ENCODE data around the gene HS2ST1.
A peak's percentile ranks its signal among the peaks of the same experiment; 100 is the strongest.
"Not testable (repeated sequence)": the region's sequence is repeated elsewhere in the genome, so short reads cannot be mapped to it uniquely, and the experiment has no call there.

Gene HS2ST1

GRCh38 chr1:87023326-87023725 lies 108.9 kb downstream of the HS2ST1 start:
- no peak for DNase-seq (ENCODE audit: low read depth)

GRCh38 chr1:87024936-87025540 lies 110.6 kb downstream of the HS2ST1 start:
- DNase-seq (ENCODE audit: low read depth), result peak; percentile 46

- DNase-seq (ENCODE audit: low read depth), result not testable (repeated sequence)
Measured at GRCh38 chr1:87027561-87027960, 113.1 kb downstream of the HS2ST1 start.

- DNase-seq (ENCODE audit: low read depth), result no peak
Measured at GRCh38 chr1:87028576-87028975, 114.1 kb downstream of the HS2ST1 start.

GRCh38 chr1:87030740-87031690 lies 116.6 kb downstream of the HS2ST1 start:
- no peak for DNase-seq (ENCODE audit: low read depth)

- no peak for DNase-seq (ENCODE audit: low read depth)
Measured at GRCh38 chr1:87034351-87034750, 119.9 kb downstream of the HS2ST1 start.

- DNase-seq (ENCODE audit: low read depth), result no peak
Measured at GRCh38 chr1:87039096-87039495, 124.7 kb downstream of the HS2ST1 start.

GRCh38 chr1:87042111-87042811 lies 127.8 kb downstream of the HS2ST1 start:
- no peak for DNase-seq (ENCODE audit: low read depth)

- no peak for DNase-seq (ENCODE audit: low read depth)
Measured at GRCh38 chr1:87044424-87044823, 130.0 kb downstream of the HS2ST1 start.

- DNase-seq (ENCODE audit: low read depth), result no peak
Measured at GRCh38 chr1:87044840-87045239, 130.4 kb downstream of the HS2ST1 start.

GRCh38 chr1:87045761-87046304 lies 131.4 kb downstream of the HS2ST1 start:
- no peak for DNase-seq (ENCODE audit: low read depth)

- DNase-seq (ENCODE audit: low read depth), result no peak
Measured at GRCh38 chr1:87046951-87047350, 132.5 kb downstream of the HS2ST1 start.

- no peak for DNase-seq (ENCODE audit: low read depth)
Measured at GRCh38 chr1:87048237-87048636, 133.8 kb downstream of the HS2ST1 start.

GRCh38 chr1:87051965-87052364 lies 137.5 kb downstream of the HS2ST1 start:
- DNase-seq (ENCODE audit: low read depth), result no peak

- no peak for DNase-seq (ENCODE audit: low read depth)
Measured at GRCh38 chr1:87052400-87052799, 138.0 kb downstream of the HS2ST1 start.

- DNase-seq (ENCODE audit: low read depth), result no peak
Measured at GRCh38 chr1:87052961-87053360, 138.5 kb downstream of the HS2ST1 start.

GRCh38 chr1:87053446-87053845 lies 139.0 kb downstream of the HS2ST1 start:
- no peak for DNase-seq (ENCODE audit: low read depth)

GRCh38 chr1:87056974-87057373 lies 142.5 kb downstream of the HS2ST1 start:
- no peak for DNase-seq (ENCODE audit: low read depth)

- DNase-seq (ENCODE audit: low read depth), result no peak
Measured at GRCh38 chr1:87058343-87058649, 143.9 kb downstream of the HS2ST1 start.

- peak; percentile 13 for DNase-seq (ENCODE audit: low read depth)
Measured at GRCh38 chr1:87061742-87062156, 147.3 kb downstream of the HS2ST1 start.

- DNase-seq (ENCODE audit: low read depth), result no peak
Measured at GRCh38 chr1:87062687-87063086, 148.3 kb downstream of the HS2ST1 start.

- DNase-seq (ENCODE audit: low read depth), result no peak
Measured at GRCh38 chr1:87064309-87064708, 149.9 kb downstream of the HS2ST1 start.

- DNase-seq (ENCODE audit: low read depth), result no peak
Measured at GRCh38 chr1:87064986-87065385, 150.6 kb downstream of the HS2ST1 start.

All from iris pigment epithelial cell (primary cell).